Measurements from ENCODE around the gene ATP7A.
A peak's percentile ranks its signal among the peaks of the same experiment; 100 is the strongest.

The ATP7A gene

GRCh38 chrX:77945910-77946545, 35.5 kb downstream of the ATP7A start:
- ATAC-seq = no peak

DNA sequence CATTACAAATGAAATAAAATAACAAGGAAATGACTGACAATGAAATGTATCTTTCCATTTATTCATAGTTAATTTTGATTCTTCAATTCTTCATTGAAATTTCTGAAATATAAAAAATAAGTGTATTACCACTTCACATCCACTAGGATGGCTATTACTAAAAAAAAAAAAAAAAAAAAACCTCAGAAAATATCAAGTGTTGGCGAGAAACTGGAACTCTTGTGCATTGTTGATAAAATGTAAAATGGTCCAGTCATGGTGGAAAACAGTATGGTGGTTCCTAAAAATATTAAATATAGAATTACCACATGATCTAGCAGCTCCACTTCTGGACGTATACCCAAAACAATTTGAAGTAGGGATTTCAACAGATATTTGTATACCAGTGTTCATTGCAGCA, 36.1 kb downstream of the ATP7A start:
- ATAC-seq = no peak

- ATAC-seq = no peak
These were observed 39.3 kb downstream of the ATP7A start for GRCh38 chrX:77949840-77950239.

DNA sequence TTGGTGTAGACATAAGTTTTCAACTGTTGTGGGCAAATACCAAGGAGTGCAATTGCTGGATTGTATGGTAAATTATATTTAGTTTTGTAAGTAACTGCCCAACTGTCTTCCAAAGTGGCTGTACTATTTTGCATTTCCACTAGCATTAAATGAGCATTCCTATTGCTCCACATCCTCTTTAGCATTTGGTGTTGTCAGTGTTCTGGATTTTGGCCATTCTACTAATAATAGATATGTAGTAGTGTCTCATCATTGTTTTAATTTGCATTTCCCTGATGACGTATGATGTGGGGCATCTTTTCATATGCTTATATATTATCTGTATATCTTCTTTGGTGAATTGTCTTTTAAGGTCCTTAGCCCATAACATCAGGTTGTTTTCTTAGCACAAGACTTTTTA, 41.7 kb downstream of the ATP7A start:
- no peak for ATAC-seq

- no peak for ATAC-seq
These were observed 42.8 kb downstream of the ATP7A start for GRCh38 chrX:77953302-77953701.

GRCh38 chrX:77953708-77954107, 43.2 kb downstream of the ATP7A start:
- ATAC-seq = no peak

- peak; percentile 35 to 66 for ATAC-seq
These were observed 50.1 kb downstream of the ATP7A start for GRCh38 chrX:77960567-77960966.

GRCh38 chrX:77961063-77961462, 50.6 kb downstream of the ATP7A start:
- no peak for ATAC-seq

GRCh38 chrX:77962068-77962902, 51.8 kb downstream of the ATP7A start:
- ATAC-seq = no peak

DNA sequence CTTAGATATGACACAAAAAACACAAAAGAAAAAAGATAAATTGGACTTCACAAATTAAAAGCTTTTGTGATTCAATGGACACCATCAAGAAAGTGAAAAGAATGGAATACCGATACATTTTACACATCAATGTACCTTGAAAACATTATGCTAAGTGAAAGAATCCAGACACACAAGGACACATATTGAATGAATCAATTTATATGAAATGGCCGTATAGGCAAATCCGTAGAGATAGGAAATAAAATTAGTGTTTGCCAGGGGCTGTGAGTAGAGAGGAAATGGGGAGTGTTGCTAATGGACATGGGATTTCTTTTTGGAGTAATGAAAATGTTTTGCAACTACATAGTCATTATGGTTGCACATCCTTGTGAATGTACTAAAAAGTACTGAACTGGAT, 55.9 kb downstream of the ATP7A start:
- no peak for ATAC-seq

DNA sequence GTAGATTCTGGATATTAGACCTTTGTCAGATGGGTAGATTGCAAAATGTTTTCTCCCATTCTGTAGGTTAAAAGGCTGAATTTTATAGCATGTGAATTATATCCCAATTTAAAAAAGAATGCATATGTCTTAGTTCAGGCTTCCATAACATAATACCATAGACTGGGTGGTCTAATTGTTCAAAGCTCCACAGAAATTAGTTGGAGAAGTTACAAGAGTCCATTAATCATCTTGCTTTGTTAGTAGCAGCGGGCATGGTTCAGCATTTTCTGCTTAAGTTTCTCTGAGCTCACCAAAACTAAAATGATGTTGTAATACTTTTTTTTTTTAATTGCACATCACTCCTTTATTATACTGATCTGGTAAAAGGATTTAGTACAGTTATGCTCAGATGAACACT, 57.1 kb downstream of the ATP7A start:
- no peak for ATAC-seq

- no peak for ATAC-seq
These were observed 59.0 kb downstream of the ATP7A start, which contains the start of gene PGAM4 for GRCh38 chrX:77969538-77969937. Gene PGAM4 (minus strand): TSS chrX:77969638. CDS start chrX:77969638, 0 bp downstream.

DNA sequence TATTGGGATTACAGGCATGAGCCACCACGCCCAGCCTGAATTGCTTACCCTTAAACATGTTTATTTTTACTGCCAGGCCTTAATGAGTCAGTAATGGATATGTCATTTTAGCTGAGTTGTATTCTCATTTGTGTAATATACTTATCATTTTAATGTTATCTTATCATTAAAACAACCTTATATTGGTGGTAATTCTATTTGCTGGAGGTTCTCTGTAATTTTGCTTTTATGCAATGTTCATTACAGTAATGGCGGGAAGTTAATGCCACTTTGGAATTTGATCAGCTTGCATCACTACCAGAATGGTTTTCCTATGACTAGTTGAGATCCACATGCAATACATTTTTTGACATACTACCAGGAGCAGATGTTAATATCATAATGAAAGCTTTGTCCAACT, 65.3 kb downstream of the ATP7A start:
- ATAC-seq = no peak

DNA sequence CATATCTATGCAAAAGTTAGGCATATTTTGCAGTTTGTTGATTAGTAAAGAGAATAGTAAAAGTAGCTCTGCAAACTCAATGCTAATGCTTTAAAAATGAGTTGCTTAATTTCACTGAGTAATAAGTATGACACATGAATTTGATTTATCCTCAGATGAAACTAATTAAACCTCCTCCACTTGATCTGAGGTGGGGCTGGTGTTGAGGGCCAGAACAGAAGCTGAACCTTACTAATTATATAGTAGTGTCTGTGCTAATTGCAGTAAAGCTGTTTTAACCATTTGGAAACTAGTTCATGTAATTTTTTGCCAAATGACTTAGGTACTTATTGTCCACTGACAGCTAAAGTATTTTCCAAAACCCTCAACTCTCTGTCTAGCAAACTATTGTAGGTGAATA, 66.6 kb downstream of the ATP7A start:
- ATAC-seq = no peak

DNA sequence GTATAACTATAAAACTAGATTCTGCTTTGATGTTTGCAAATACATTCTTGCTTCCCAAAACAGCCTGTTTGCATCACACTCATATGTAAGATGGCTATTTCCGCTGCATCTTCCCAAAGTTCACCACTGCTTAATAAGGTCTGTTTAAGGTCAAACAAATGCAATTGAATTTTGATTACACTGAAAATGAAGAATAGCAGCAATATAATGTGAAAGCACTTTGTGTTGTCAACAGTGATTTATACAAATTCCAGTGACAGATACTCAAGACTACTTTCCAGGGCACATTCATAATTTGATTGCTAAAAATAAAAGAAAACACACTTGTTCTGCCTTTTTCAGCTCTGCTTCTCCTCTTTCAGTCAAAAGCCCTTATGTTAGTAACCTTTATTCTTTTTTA, 67.0 kb downstream of the ATP7A start:
- ATAC-seq = no peak

DNA sequence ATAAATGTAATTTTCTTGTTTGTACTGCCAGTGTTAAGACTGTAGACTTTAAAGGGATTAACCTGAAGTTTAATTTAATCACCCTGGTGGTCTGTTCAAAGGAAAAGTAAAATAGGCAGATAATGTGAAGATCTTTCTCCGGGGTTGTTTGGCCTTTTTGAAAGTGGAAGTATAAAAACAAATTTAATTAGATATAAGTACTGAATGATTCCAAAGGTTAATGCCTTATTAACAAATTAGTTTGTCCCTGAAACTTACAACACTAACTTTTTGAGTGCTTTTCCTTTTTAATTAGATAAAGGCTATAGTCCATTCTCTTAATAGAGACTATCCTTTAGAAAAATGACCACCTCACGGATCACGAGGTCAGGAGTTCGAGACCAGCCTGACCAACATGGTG, 69.4 kb downstream of the ATP7A start:
- ATAC-seq = no peak

GRCh38 chrX:78011846-78012245, 101.4 kb downstream of the ATP7A start:
- no peak for ATAC-seq

GRCh38 chrX:78019586-78020483, 109.3 kb downstream of the ATP7A start:
- ATAC-seq = no peak

DNA sequence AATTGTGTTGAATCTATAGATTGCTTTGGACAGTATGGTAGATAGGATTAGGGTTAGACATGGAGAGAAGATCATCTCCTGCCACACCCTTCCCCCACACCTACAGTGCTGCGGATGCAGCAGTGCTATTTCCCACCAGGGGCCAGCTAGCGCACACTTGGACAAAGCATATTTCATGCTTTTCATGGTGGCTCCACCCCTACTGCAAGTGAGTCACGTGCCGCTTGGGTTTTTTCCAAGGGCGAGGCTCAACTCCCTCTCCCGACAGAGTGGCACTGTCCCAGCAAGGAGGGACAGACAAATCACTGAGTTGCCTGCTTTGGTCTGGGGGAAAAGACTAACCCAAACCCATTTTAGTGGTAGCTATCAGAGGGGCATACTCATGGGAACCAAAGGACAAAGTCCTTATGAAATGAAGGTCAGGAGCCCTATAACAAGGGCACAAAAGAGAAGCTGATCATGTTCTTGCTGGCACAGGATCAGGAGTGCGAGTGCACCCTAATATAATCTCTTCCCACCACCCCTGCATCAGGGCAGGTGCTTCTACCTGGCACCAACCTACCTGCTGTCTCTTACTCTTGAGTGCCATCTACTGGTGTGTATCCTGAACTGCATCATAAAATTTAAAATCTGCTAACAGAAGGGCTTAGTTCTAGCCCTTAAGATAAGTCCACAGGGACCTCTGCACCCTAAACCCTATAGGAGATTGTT, 114.0 kb downstream of the ATP7A start:
- ATAC-seq = no peak

GRCh38 chrX:78027798-78028197, 117.3 kb downstream of the ATP7A start:
- ATAC-seq = no peak

DNA sequence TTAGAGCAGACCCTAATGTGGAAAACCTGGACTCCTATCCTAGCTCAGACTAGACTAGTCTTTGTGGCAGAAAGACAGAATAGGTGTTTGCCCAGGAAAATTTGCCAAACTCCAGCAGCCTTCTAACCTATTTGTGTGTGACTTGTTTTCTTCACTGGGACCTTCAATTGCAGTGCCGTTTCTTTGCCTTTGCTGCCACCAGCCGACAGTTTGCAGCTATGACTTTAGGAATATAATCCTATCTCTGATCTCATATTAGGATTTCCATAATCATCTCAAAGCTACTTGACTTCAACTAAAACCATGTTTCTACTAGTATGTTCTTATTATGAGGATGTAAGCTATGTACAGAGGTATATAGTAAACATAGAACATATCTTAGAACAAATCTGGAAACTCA, 119.2 kb downstream of the ATP7A start:
- ATAC-seq = no peak

- no peak for ATAC-seq
These were observed 124.6 kb downstream of the ATP7A start for GRCh38 chrX:78035061-78035460.

DNA sequence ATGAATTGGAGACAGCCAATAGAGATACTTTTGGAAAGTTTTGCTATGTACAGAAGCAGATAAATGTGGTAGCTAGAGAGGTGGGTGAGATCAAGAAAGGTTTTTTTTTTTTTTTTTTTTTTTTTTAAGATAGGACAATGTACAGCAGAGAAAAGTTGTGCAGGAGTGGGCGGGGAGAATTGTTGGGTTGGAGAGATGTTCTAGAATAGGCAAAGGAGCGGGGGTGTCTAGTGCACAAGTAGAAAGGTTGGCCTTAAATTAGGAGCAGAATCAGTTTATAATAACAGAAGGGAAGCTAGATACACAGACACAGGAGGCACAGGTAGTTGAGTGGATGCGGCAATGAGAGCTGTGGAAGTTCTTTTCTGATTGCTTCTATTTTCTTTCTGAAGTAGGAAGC, 127.4 kb downstream of the ATP7A start:
- no peak for ATAC-seq
